A549 (cell line): ENCODE results near the gene GABARAP. TPM values are rescaled to one million over a fixed set of nuclear protein-coding genes. Genes with fewer than 3 reads are reported as not detected.

Source experiments
- ATAC-seq, 2 experiments: fragments of 200-7000 bp in 1 of 2; fragments of >200 bp in 1 of 2; cut with Nextera tagmentation in 1 of 2; cut with Tn5 transposase in 1 of 2; 3 replicates each; pipeline versions ENCODE4 v1.8.0 to v1.9.1; 2018 to 2020; ENCODE audit warnings: mild to moderate bottlenecking in 1 of 2, moderate library complexity in 1 of 2
- CTCF ChIA-PET: fragments of 300-600 bp; sonication (Branson Sonifier 250); formaldehyde crosslinking; extraction: SDS; loops from one replicate; lab custom pipeline; 2021; ENCODE audit warnings: antibody characterized with exemption, inconsistent platforms; lab: Yijun Ruan, JAX
- POLR2A ChIA-PET: fragments of 350-600 bp; formaldehyde crosslinking; extraction: SDS; loops from one replicate; lab custom pipeline; 2021; ENCODE audit warnings: antibody characterized with exemption, inconsistent platforms; lab: Yijun Ruan, JAX
- DNase-seq, 2 experiments: peaks; one replicate each; pipeline versions ENCODE4 v3.0.0 to v3.0.0-alpha.2; 2011 to 2016; ENCODE audit warnings: low read depth in 1 of 2, low spot score in 1 of 2
- FAIRE-seq: peaks from 2 replicates; lab custom pipeline; 2011; peaks lifted over from hg19 to GRCh38; lab: Jason Lieb, UNC
- H3K27ac ChIP-seq, 2 experiments: fragments of >200 bp; sonication (Bioruptor Twin); formaldehyde crosslinking; 3 replicates each; pipeline ENCODE4 v1.5.1; 2016 to 2017
- H3K4me1 ChIP-seq: fragments of >200 bp; sonication (Bioruptor Twin); formaldehyde crosslinking; 3 replicates; pipeline ENCODE4 v1.6.1; 2016
- H3K4me2 ChIP-seq: fragments of >200 bp; sonication (Bioruptor Twin); formaldehyde crosslinking; 3 replicates; pipeline ENCODE4 v1.6.1; 2016
- H3K4me3 ChIP-seq: fragments of >200 bp; sonication (Bioruptor Twin); formaldehyde crosslinking; 3 replicates; pipeline ENCODE4 v1.5.1; 2016
- H3K9me3 ChIP-seq: fragments of >200 bp; sonication (Bioruptor Twin); formaldehyde crosslinking; 3 replicates; pipeline ENCODE4 v1.6.1; 2016
- BHLHE40 ChIP-seq: IDR thresholded peaks from 2 replicates; pipeline ENCODE4 v1.6.1; 2012; ENCODE audit warnings: low read depth, low read length, inconsistent platforms
- CBX8 ChIP-seq: fragments of 200-600 bp; sonication (generic); IDR thresholded peaks from 2 replicates; pipeline ENCODE4 v1.6.1; 2016
- E2F6 ChIP-seq: IDR thresholded peaks from 2 replicates; pipeline ENCODE4 v1.6.1; 2012; ENCODE audit warnings: low read depth, borderline replicate concordance
- ELK1 ChIP-seq: fragments of 150-350 bp; IDR thresholded peaks from 2 replicates; pipeline ENCODE4 v1.6.1; 2014; ENCODE audit warnings: low read depth, mild to moderate bottlenecking, low read length
- ESRRA ChIP-seq: fragments of 150-350 bp; IDR thresholded peaks from 2 replicates; pipeline ENCODE4 v1.6.1; 2014; ENCODE audit warnings: mild to moderate bottlenecking, low read length, borderline replicate concordance
- FOSL2 ChIP-seq, 2 experiments: fragments of 450-650 bp in 1 of 2; fragments of >200 bp in 1 of 2; sonication (Bioruptor Twin) in 1 of 2; formaldehyde crosslinking; IDR thresholded peaks; 2 replicates each; pipeline versions ENCODE4 v1.5.0 to v1.6.1; 2016 to 2020; ENCODE audit warnings: mild to moderate bottlenecking in 1 of 2, moderate library complexity in 1 of 2
- FOXS1 ChIP-seq: fragments of 250-450 bp; sonication (Bioruptor Pico); IDR thresholded peaks from 2 replicates; pipeline ENCODE4 v1.5.0; 2020; ENCODE audit warnings: mild to moderate bottlenecking, moderate library complexity
- GATA3 ChIP-seq: IDR thresholded peaks from 2 replicates; pipeline ENCODE4 v1.6.1; 2012; ENCODE audit warnings: borderline replicate concordance
- HOXA7 ChIP-seq: fragments of 250-450 bp; sonication (Bioruptor Pico); IDR thresholded peaks from 2 replicates; pipeline ENCODE4 v1.5.0; 2020; ENCODE audit warnings: mild to moderate bottlenecking, moderate library complexity
- HOXB5 ChIP-seq: fragments of 250-450 bp; sonication (Bioruptor Pico); IDR thresholded peaks from 2 replicates; pipeline ENCODE4 v1.5.0; 2020; ENCODE audit warnings: mild to moderate bottlenecking, moderate library complexity
- JUN ChIP-seq, 2 experiments: fragments of >200 bp; sonication (Bioruptor Twin); formaldehyde crosslinking; IDR thresholded peaks; 2 replicates in 1 of 2; 3 replicates in 1 of 2; pipeline ENCODE4 v1.6.1; 2016 to 2017
- KDM1A ChIP-seq: fragments of 200-600 bp; sonication (generic); IDR thresholded peaks from 2 replicates; pipeline ENCODE4 v1.6.1; 2016; ENCODE audit warnings: low read depth, mild to moderate bottlenecking
- KDM5A ChIP-seq: fragments of 200-600 bp; sonication (generic); IDR thresholded peaks from 2 replicates; pipeline ENCODE4 v1.6.1; 2016; ENCODE audit warnings: antibody characterized with exemption, mild to moderate bottlenecking
- MAX ChIP-seq: IDR thresholded peaks from 2 replicates; pipeline ENCODE4 v1.6.1; 2012
- MYC ChIP-seq: IDR thresholded peaks from 2 replicates; pipeline ENCODE4 v1.6.1; 2012; ENCODE audit warnings: mild to moderate bottlenecking, inconsistent platforms, low read length, improper control_type of control experiment, borderline replicate concordance
- NR3C1 ChIP-seq: fragments of >200 bp; sonication (Bioruptor Twin); formaldehyde crosslinking; IDR thresholded peaks from 3 replicates; pipeline ENCODE4 v1.6.1; 2017
- PBX3 ChIP-seq: IDR thresholded peaks from 2 replicates; pipeline ENCODE4 v1.6.1; 2012
- PHF8 ChIP-seq: fragments of 200-600 bp; sonication (generic); IDR thresholded peaks from 2 replicates; pipeline ENCODE4 v1.6.1; 2016; ENCODE audit warnings: low read depth, mild to moderate bottlenecking, antibody characterized with exemption, moderate library complexity, borderline replicate concordance
- POLR2A ChIP-seq: IDR thresholded peaks from 2 replicates; pipeline ENCODE4 v1.6.1; 2012; ENCODE audit warnings: mild to moderate bottlenecking, low read length
- RAD21 ChIP-seq, 2 experiments: fragments of >200 bp in 1 of 2; sonication (Bioruptor Twin) in 1 of 2; formaldehyde crosslinking in 1 of 2; IDR thresholded peaks in 1 of 2; conservative IDR thresholded peaks in 1 of 2; 2 replicates in 1 of 2; 3 replicates in 1 of 2; pipeline ENCODE4 v1.6.1; 2012 to 2018; ENCODE audit warnings: inconsistent platforms in 1 of 2
- RNF2 ChIP-seq: fragments of 200-600 bp; sonication (generic); IDR thresholded peaks from 2 replicates; pipeline ENCODE4 v1.6.1; 2016; ENCODE audit warnings: low read depth, mild to moderate bottlenecking, antibody characterized with exemption, moderate library complexity, borderline replicate concordance
- SMC3 ChIP-seq: fragments of >200 bp; sonication (Bioruptor Twin); formaldehyde crosslinking; IDR thresholded peaks from 3 replicates; pipeline ENCODE4 v1.6.1; 2018; ENCODE audit warnings: inconsistent platforms
- TFCP2L1 ChIP-seq: fragments of 250-450 bp; sonication (Bioruptor Pico); IDR thresholded peaks from 2 replicates; pipeline ENCODE4 v1.5.0; 2021; ENCODE audit warnings: mild to moderate bottlenecking
- TP53 ChIP-seq: fragments of 250-450 bp; sonication (Bioruptor Pico); IDR thresholded peaks from 2 replicates; pipeline ENCODE4 v1.5.0; 2021; ENCODE audit warnings: mild to moderate bottlenecking, moderate library complexity
- WGBS: methylation state at CpG from one replicate; pipeline ENCODE4 v1.1.6; 2017; ENCODE audit errors: missing lambda C conversion rate; 5-methylcytosine and 5-hydroxymethylcytosine counted together
- polyA plus RNA-seq, 4 experiments: library from polyadenylated mRNA; depleted of rRNA in 3 of 4; stranded (reverse); fragments of >200 nt; fragmentation: RNase III in 1 of 4; extraction: RNeasy Plus Mini Kit Qiagen cat#74134 plus additional on column Dnase treatment in 1 of 4; gene quantifications; 2 replicates in 3 of 4; 3 replicates in 1 of 4; pipeline ENCODE4 v1.2.3, GENCODE V29; 2011 to 2017
- TF ChIP-seq, protein P1 (sequence below): fragments of 250-450 bp; sonication (Bioruptor Pico); IDR thresholded peaks from 2 replicates; pipeline ENCODE4 v1.5.0; 2021; ENCODE audit warnings: mild to moderate bottlenecking, moderate library complexity, borderline replicate concordance
- TF ChIP-seq, protein P2 (sequence below): fragments of 250-450 bp; sonication (Bioruptor Pico); IDR thresholded peaks from 2 replicates; pipeline ENCODE4 v1.5.0; 2020; ENCODE audit warnings: low read depth, mild to moderate bottlenecking, moderate library complexity
- TF ChIP-seq, protein P3 (sequence below): fragments of >200 bp; sonication (Bioruptor Twin); formaldehyde crosslinking; IDR thresholded peaks from 3 replicates; pipeline ENCODE4 v1.6.1; 2016

The GABARAP gene
- polyA plus RNA-seq, 2 of the 4 experiments (the other 2 are of a cell fraction): 399 to 504 TPM

DNA sequence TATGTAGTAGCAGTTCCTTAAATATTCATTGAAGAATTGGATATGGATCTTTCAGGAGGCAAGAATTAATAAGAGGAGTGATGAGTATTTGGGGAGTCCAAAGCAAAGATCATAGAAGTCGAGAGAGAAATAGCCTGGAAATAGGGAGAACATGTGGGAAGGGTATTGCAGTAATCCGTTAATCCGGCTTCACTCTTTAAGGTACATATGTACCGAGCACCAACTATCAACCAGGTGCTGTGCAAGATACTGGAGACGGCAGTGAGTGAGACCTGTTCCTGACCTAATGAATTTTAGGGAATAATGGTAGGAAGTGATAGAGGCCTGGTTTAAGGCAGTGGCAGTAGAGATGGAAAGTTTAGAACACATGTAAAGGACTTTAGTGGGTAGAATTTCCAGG lies 10.8 kb upstream of the GABARAP start:
- ChIA-PET POLR2A (no interaction called here), CTCF (no interaction called here)
- ATAC-seq (no peak), DNase-seq (no peak), FAIRE-seq (no peak)
- Histone ChIP-seq H3K4me1 (peaks cover 28% of the 10 kb centered on the region), H3K27ac (peak overlapping the region; percentile 96 to 99), H3K9me3 (no peaks in the 10 kb centered on the region), H3K4me3 (peak overlapping the region; percentile 99), H3K4me2 (peak overlapping the region; percentile 96)
- WGBS: 72% methylated on average over 5 of the region's 5 CpGs
- TF ChIP-seq ESRRA (no peak), TFCP2L1 (CRISPR knock-in tag) (0 out of 2 replicates have a peak, but pooled peaks have one; percentile 33), HOXA7 (CRISPR knock-in tag) (0 out of 2 replicates have a peak, but pooled peaks have one; percentile 57)

DNA sequence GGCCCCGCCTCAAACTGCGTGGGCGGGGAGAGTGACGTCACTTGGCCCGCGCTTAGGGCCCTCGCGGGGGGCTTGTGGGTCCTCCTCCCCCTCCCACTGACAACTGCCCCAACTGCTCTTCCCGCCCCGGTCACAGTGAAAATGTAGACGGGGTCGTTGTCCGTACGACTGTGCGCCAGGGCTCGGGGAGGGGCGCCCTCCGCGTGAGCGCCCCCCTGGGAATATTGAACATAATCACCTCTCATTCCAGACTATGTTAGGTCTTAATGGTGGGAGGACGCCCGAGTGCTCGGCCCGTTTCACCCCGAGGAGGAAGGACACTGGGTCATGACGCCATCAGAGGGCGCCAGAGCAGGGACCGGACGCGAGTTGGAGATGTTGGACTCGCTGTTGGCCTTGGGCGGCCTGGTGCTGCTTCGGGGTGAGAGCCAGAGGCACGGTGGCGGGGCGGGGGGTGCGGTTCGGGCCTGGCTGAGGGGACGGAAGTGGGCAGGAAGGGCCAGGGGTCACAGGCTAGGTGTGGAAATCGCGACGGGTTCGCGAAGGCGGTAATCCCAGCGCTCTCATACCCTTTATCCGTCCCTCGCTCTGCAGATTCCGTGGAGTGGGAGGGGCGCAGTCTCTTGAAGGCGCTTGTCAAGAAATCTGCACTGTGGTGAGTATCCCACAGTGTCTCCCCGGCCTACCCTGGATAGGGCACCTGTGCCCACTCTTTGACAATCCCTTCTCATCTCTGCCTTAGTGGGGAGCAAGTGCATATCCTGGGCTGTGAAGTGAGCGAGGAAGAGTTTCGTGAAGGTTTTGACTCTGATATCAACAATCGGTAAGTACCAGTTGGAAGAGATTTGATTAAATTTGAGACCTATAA lies 10.2 kb upstream of the GABARAP start, which contains the start of gene ELP5:
ELP5 (plus strand) TSS at position 40 of the 868 bp plus-strand sequence; CDS start at position 376, 336 bp downstream.
- POLR2A ChIA-PET: interaction anchor here (1.0 to 2.0 kb wide), 3 partner anchors 10 to 14 kb away, joined by 3 to 15 read pairs (median 6); partner anchors contain the start of genes GABARAP and PHF23
- no peak for TF ChIP-seq RNF2
- peak; percentile 71; the same call in 1 of the 2 replicates for TF ChIP-seq MYC
- no peak for TF ChIP-seq NR3C1
- TF ChIP-seq ELK1: no peak
- TF ChIP-seq RAD21 (conservative IDR thresholded peaks at IDR 0.05 in 1 of 2, IDR thresholded peaks at IDR 0.05 in 1 of 2): peak; percentile 31 to 56; a peak in 4 of 5 replicates
- TF ChIP-seq JUN (IDR thresholded peaks at IDR 0.05): peak in 1 of 2 experiments; percentile 90; a peak in 3 of 5 replicates
- TF ChIP-seq, protein P1, sequence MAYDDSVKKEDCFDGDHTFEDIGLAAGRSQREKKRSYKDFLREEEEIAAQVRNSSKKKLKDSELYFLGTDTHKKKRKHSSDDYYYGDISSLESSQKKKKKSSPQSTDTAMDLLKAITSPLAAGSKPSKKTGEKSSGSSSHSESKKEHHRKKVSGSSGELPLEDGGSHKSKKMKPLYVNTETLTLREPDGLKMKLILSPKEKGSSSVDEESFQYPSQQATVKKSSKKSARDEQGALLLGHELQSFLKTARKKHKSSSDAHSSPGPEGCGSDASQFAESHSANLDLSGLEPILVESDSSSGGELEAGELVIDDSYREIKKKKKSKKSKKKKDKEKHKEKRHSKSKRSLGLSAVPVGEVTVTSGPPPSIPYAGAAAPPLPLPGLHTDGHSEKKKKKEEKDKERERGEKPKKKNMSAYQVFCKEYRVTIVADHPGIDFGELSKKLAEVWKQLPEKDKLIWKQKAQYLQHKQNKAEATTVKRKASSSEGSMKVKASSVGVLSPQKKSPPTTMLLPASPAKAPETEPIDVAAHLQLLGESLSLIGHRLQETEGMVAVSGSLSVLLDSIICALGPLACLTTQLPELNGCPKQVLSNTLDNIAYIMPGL (CRISPR knock-in tag): no peak
- peak; percentile 73 for TF ChIP-seq KDM5A
- no peak for TF ChIP-seq ESRRA
- peak; percentile 95 for TF ChIP-seq PHF8
- no peak for TF ChIP-seq FOXS1 (CRISPR knock-in tag)
- TF ChIP-seq PBX3: 0 out of 2 replicates have a peak, but pooled peaks have one; percentile 16
- TF ChIP-seq TFCP2L1 (CRISPR knock-in tag): 0 out of 2 replicates have a peak, but pooled peaks have one; percentile 7
- no peak for TF ChIP-seq KDM1A
- TF ChIP-seq, protein P2, sequence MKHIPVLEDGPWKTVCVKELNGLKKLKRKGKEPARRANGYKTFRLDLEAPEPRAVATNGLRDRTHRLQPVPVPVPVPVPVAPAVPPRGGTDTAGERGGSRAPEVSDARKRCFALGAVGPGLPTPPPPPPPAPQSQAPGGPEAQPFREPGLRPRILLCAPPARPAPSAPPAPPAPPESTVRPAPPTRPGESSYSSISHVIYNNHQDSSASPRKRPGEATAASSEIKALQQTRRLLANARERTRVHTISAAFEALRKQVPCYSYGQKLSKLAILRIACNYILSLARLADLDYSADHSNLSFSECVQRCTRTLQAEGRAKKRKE (CRISPR knock-in tag): no peak
- TF ChIP-seq, protein P3, sequence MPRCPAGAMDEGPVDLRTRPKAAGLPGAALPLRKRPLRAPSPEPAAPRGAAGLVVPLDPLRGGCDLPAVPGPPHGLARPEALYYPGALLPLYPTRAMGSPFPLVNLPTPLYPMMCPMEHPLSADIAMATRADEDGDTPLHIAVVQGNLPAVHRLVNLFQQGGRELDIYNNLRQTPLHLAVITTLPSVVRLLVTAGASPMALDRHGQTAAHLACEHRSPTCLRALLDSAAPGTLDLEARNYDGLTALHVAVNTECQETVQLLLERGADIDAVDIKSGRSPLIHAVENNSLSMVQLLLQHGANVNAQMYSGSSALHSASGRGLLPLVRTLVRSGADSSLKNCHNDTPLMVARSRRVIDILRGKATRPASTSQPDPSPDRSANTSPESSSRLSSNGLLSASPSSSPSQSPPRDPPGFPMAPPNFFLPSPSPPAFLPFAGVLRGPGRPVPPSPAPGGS: peak; percentile 41; the same call in 1 of the 3 replicates
- TF ChIP-seq BHLHE40: no peak
- TF ChIP-seq TP53 (CRISPR knock-in tag): 0 out of 2 replicates have a peak, but pooled peaks have one; percentile 32
- TF ChIP-seq E2F6: 0 out of 2 replicates have a peak, but pooled peaks have one; percentile 9
- peak; percentile 61 for TF ChIP-seq SMC3
- peak; percentile 35; the same call in 1 of the 2 replicates for TF ChIP-seq GATA3
- peak; percentile 82 for TF ChIP-seq MAX
- TF ChIP-seq HOXB5 (CRISPR knock-in tag): peak; percentile 39; the same call in 1 of the 2 replicates
- no peak for TF ChIP-seq FOSL2 (IDR thresholded peaks at IDR 0.05)
- no peak; the same call in 1 of the 2 replicates for TF ChIP-seq FOSL2 (CRISPR knock-in tag; IDR thresholded peaks at IDR 0.05)
- TF ChIP-seq POLR2A: peak; percentile 90
- no peak for TF ChIP-seq CBX8

More for the DNA sequence above, 10.2 kb upstream of the GABARAP start, which contains the start of gene ELP5:
- Histone ChIP-seq H3K4me3 (peak within 1 kb of the TSS; percentile 99), H3K4me1 (peaks cover 28% of the 10 kb centered on the region), H3K27ac (peak within 1 kb of the TSS; percentile 96 to 99), H3K4me2 (peak within 1 kb of the TSS; percentile 96), H3K9me3 (no peaks in the 10 kb centered on the region)
- CTCF ChIA-PET: interaction anchor here (1.6 kb wide), 1 partner anchor 11 kb away, joined by 7 read pairs; the partner anchor contains the start of gene GABARAP
- DNase-seq: peak; percentile 97 to 98
- peak; percentile 85 to 86 for ATAC-seq
- 3% methylated on average over 48 of the region's 55 CpGs for WGBS
- FAIRE-seq: peak; percentile 88
